ENCODE measurements around the gene LRP5. TPM values are rescaled to one million over a fixed set of nuclear protein-coding genes. Genes with fewer than 3 reads are reported as not detected.
A peak's percentile ranks its signal among the peaks of the same experiment; 100 is the strongest.

LRP5 gene
- total and polyA plus RNA-seq, 8 donors = 11.8 to 152 (median 44.2) TPM

DNA sequence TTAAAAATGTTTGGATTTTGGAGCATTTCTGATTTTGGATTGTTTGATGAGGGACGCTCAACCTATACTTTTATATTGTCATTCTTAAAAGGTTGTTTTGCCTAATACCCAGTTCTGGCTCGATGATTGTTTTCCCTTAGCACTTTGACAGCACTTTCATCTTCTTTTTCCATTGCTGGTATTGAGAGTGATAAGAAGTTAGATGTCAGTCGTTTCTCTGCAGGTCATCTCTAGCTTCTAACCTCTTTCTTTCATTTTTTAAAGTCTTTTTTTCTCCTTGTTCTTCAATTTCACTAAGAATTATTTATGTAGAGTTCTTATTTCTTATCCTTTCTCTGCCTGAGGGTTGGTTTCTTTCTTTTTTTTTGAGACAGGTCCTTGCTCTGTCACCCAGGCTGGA is 167.0 kb downstream of the LRP5 start:
- Histone ChIP-seq H3K9me3 (no peaks in the 10 kb centered on the region), H3K27ac (no peak overlapping the region), H3K4me1 (peaks cover 26 to 76% (median 50%) of the 10 kb centered on the region in 4 donors), H3K27me3 (no peaks in the 10 kb centered on the region), H3K4me3 (no peak overlapping the region), H3K36me3 (no peaks in the 10 kb centered on the region)
- WGBS, 5 donors = 77 to 86% (median 79%) methylated on average over 3 of the region's 3 CpGs
- TF ChIP-seq EP300 (IDR thresholded peaks at IDR 0.05) (no peak), POLR2A (IDR thresholded peaks at IDR 0.05) (no peak), CTCF (IDR thresholded peaks at IDR 0.05) (no peak), POLR2AphosphoS5 (IDR thresholded peaks at IDR 0.05) (no peak)
- no peak for DNase-seq
- intact Hi-C loops (cut with DNase I; ENCODE audit: low total_unique reads) = no loop called here

DNA sequence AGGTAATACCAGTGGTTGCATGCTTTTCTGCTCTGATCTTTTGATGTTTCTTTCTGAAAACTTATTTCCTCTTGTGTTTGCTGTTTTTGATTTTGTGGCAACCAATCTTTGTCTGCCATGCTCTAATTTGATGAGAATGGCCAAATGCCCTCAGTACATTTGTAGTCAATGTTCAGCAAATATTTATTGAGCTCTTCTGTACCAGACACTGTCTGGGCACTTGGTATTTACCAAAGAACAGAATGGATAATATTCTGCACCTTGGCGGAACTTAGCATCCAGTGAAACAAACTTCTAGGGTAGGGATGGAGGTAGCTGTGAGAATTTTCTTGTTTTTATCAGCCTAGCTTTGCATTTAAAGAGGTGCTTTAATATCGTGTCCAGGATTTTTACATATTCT is 167.8 kb downstream of the LRP5 start:
- Histone ChIP-seq H3K9me3 (no peaks in the 10 kb centered on the region), H3K27ac (no peak overlapping the region), H3K4me3 (no peak overlapping the region), H3K27me3 (no peaks in the 10 kb centered on the region), H3K4me1 (peaks cover 25 to 70% (median 47%) of the 10 kb centered on the region in 4 donors), H3K36me3 (no peaks in the 10 kb centered on the region)
- intact Hi-C loops (cut with DNase I; ENCODE audit: low total_unique reads) = no loop called here
- TF ChIP-seq EP300 (IDR thresholded peaks at IDR 0.05) = no peak
- TF ChIP-seq CTCF (IDR thresholded peaks at IDR 0.05) = no peak
- no peak for TF ChIP-seq POLR2A (IDR thresholded peaks at IDR 0.05)
- TF ChIP-seq POLR2AphosphoS5 (IDR thresholded peaks at IDR 0.05) = no peak
- DNase-seq = no peak
- 41 to 68% (median 50%) methylated on average over 2 of the region's 2 CpGs for WGBS, 5 donors

DNA sequence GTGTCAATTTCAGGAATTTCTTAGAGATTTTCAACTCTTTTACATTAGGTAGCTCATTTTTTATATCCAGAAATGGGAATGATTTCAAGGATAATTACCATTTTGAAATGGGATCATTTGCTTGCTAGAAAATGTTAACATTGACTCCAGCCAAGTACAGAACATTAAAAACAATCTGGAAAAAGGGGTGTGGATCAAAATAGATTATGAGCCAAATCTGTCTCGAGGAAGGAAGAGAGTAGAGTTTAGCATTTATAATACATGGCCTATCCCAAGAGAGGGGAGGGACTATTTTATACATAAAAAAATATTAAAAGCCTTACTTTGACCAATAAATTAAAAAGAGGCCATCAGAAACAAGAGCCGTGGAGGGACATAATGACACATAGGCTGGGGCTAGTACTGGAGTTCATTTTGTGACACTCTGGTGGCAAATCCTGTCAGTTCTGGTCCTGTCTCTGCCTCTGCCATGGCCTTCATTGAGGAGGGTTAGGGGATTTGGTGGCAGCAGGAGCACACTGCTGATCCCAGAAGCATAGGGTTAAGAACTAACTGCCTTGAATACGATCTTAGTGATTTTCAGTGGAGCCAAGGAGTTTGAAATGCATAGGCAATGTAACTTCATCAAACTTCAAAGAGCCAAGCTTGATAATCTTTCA is 168.6 kb downstream of the LRP5 start:
- Histone ChIP-seq H3K4me1 (peaks cover 25 to 70% (median 46%) of the 10 kb centered on the region in 4 donors), H3K4me3 (no peak overlapping the region), H3K9me3 (no peaks in the 10 kb centered on the region), H3K27ac (peak overlapping the region in 3 of 5 donors; percentile 12 to 42 (median 31)), H3K27me3 (no peaks in the 10 kb centered on the region), H3K36me3 (no peaks in the 10 kb centered on the region)
- WGBS, 5 donors = 29 to 37% (median 33%) methylated on average over 3 of the region's 3 CpGs
- intact Hi-C loops (cut with DNase I; ENCODE audit: low total_unique reads) = no loop called here
- DNase-seq = no peak
- TF ChIP-seq POLR2A (IDR thresholded peaks at IDR 0.05) (no peak), CTCF (IDR thresholded peaks at IDR 0.05) (no peak), POLR2AphosphoS5 (IDR thresholded peaks at IDR 0.05) (no peak), EP300 (IDR thresholded peaks at IDR 0.05) (no peak)

DNA sequence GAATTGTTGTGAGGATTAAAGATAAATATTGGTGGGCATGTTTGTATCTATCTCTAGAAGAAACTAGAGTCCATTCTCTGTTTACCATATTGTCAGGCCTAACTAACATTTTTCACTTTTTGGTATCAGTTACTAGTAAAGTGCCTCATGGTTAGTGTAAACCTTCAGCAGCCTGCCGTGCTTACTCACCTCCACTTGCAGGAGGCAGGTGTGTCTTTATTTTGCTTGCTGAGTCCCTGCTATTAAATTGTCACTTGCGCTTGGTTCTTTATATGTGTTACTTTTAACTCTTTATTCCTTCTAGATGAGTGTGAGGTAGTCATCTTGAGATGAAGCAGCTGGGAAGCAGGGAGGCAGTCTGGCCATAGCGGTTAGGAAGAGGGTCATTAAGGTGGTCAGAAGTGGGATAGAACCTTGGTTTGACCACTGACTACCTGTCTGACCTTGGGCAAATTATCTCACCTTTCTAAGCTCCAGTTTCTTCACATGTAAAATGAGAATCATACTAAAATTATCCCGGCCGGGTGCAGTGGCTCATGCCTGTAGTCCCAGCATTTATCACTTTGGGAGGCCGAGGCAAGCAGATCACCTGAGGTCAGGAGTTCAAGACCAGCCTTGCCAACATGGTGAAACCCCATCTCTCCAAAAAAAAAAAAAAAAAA is 169.3 kb downstream of the LRP5 start:
- intact Hi-C loops (cut with DNase I; ENCODE audit: low total_unique reads) = no loop called here
- peaks cover 25 to 66% (median 42%) of the 10 kb centered on the region in 4 donors for H3K4me1 ChIP-seq
- TF ChIP-seq CTCF (IDR thresholded peaks at IDR 0.05) (no peak), POLR2AphosphoS5 (IDR thresholded peaks at IDR 0.05) (no peak), EP300 (IDR thresholded peaks at IDR 0.05) (no peak), POLR2A (IDR thresholded peaks at IDR 0.05) (no peak)
- H3K27ac ChIP-seq = peak overlapping the region in 3 of 5 donors; percentile 12 to 42 (median 31)
- no peak overlapping the region for H3K4me3 ChIP-seq
- DNase-seq = no peak
- WGBS, 5 donors = 59 to 72% (median 68%) methylated on average over 6 of the region's 6 CpGs
- H3K27me3 ChIP-seq = no peaks in the 10 kb centered on the region
- no peaks in the 10 kb centered on the region for H3K36me3 ChIP-seq
- H3K9me3 ChIP-seq = no peaks in the 10 kb centered on the region
